Muscle layer of colon (tissue), 2 donors: ENCODE measurements around the gene BAG2.
A peak's percentile ranks its signal among the peaks of the same experiment; 100 is the strongest.

Experiments used
- H3K27ac ChIP-seq: one replicate; pipeline ENCODE4 v1.7.0; 2013; ENCODE audit warnings: low read depth, mild to moderate bottlenecking, low read length, moderate library complexity
- H3K27me3 ChIP-seq, 2 donors: one replicate each; pipeline ENCODE4 v1.7.0; 2013; ENCODE audit warnings: low read length in 2 of 2, mild to moderate bottlenecking in 2 of 2; ENCODE audit not compliant: insufficient read depth in 2 of 2, control insufficient read depth in 1 of 2
- H3K36me3 ChIP-seq: one replicate; pipeline ENCODE4 v1.7.0; 2013; ENCODE audit warnings: mild to moderate bottlenecking, low read length; ENCODE audit not compliant: insufficient read depth
- H3K4me1 ChIP-seq: one replicate; pipeline ENCODE4 v1.7.0; 2013; ENCODE audit warnings: mild to moderate bottlenecking, low read length; ENCODE audit not compliant: insufficient read depth
- H3K4me3 ChIP-seq, 2 donors: one replicate each; pipeline ENCODE4 v1.7.0; 2013; ENCODE audit warnings: low read length in 2 of 2, low read depth in 1 of 2, mild to moderate bottlenecking in 1 of 2, moderate library complexity in 1 of 2
- H3K9ac ChIP-seq: one replicate; pipeline ENCODE4 v1.7.0; 2013; ENCODE audit warnings: low read length
- H3K9me3 ChIP-seq: one replicate; pipeline ENCODE4 v1.7.0; 2013; ENCODE audit warnings: mild to moderate bottlenecking, low read length
- donor health status: abdominal sarcoma.
- donor health status: Adenocarcinoma of cecum.

BAG2 gene

GRCh38 chr6:57224769-57225515 is 52.8 kb downstream of the BAG2 start:
- Histone ChIP-seq H3K36me3 (no peaks in the 10 kb centered on the region), H3K9ac (no peak overlapping the region), H3K4me3 (no peak overlapping the region), H3K27ac (peak overlapping the region; percentile 67), H3K4me1 (peaks cover 31% of the 10 kb centered on the region), H3K9me3 (no peaks in the 10 kb centered on the region), H3K27me3 (no peaks in the 10 kb centered on the region)

GRCh38 chr6:57226221-57226620 is 54.1 kb downstream of the BAG2 start:
- Histone ChIP-seq H3K27me3 (no peaks in the 10 kb centered on the region), H3K36me3 (no peaks in the 10 kb centered on the region), H3K4me3 (no peak overlapping the region), H3K9me3 (no peaks in the 10 kb centered on the region), H3K27ac (peak overlapping the region; percentile 67), H3K4me1 (peaks cover 31% of the 10 kb centered on the region), H3K9ac (no peak overlapping the region)
